ENCODE results near the gene FAM135A. TPM values are rescaled to one million over a fixed set of nuclear protein-coding genes. Genes with fewer than 3 reads are reported as not detected.

Gene FAM135A
- total and polyA plus RNA-seq, 2 donors from 2014 or later, result 8.5 to 48.4 TPM

GRCh38 chr6:70421509-70421908, 8.2 kb downstream of the FAM135A start:
- no peak for TF ChIP-seq CTCF (IDR thresholded peaks at IDR 0.05; ENCODE audit: borderline replicate concordance, extremely low read depth, insufficient read depth)

GRCh38 chr6:70423189-70424134, 10.2 kb downstream of the FAM135A start:
- no peak for TF ChIP-seq CTCF (IDR thresholded peaks at IDR 0.05; ENCODE audit: borderline replicate concordance, extremely low read depth, insufficient read depth)
- intact Hi-C loops (cut with DNase I), result no loop called here
- H3K4me3 ChIP-seq (ENCODE audit: low read length in 3 of 3), result no peak overlapping the region
- H3K27me3 ChIP-seq (ENCODE audit: control insufficient read depth, insufficient read depth, low read length), result no peaks in the 10 kb centered on the region
- H3K4me1 ChIP-seq (ENCODE audit: control insufficient read depth in 2 of 3, insufficient read depth in 2 of 3, low read depth in 1 of 3, low read length in 3 of 3), result no peaks in the 10 kb centered on the region
- no peak for FAIRE-seq
- no peak overlapping the region for H3K27ac ChIP-seq (ENCODE audit: low read depth in 2 of 2, low read length in 2 of 2)
- no peaks in the 10 kb centered on the region for H3K9me3 ChIP-seq (ENCODE audit: control insufficient read depth in 2 of 3, insufficient read depth in 1 of 3, low read length in 3 of 3)
- DNase-seq, result peak in 2 of 5 donors; percentile 40 to 51
- no peak overlapping the region for H3K9ac ChIP-seq (ENCODE audit: low read length in 3 of 3)
- H3K36me3 ChIP-seq (ENCODE audit: control insufficient read depth in 2 of 3, insufficient read depth in 3 of 3, low read length in 3 of 3), result peaks cover 0 to 6% (median 4%) of the 10 kb centered on the region in 3 donors

More at GRCh38 chr6:70421509-70421908, 8.2 kb downstream of the FAM135A start:
- FAIRE-seq (no peak), DNase-seq (no peak)
- no peaks in the 10 kb centered on the region for H3K4me1 ChIP-seq (ENCODE audit: control insufficient read depth in 2 of 3, insufficient read depth in 2 of 3, low read depth in 1 of 3, low read length in 3 of 3)
- H3K9me3 ChIP-seq (ENCODE audit: control insufficient read depth in 2 of 3, insufficient read depth in 1 of 3, low read length in 3 of 3), result no peaks in the 10 kb centered on the region
- peaks cover 2 to 3% (median 3%) of the 10 kb centered on the region in 3 donors for H3K36me3 ChIP-seq (ENCODE audit: control insufficient read depth in 2 of 3, insufficient read depth in 3 of 3, low read length in 3 of 3)
- no peaks in the 10 kb centered on the region for H3K27me3 ChIP-seq (ENCODE audit: control insufficient read depth, insufficient read depth, low read length)
- intact Hi-C loops (cut with DNase I), result no loop called here
- H3K27ac ChIP-seq (ENCODE audit: low read depth in 2 of 2, low read length in 2 of 2), result no peak overlapping the region
- H3K9ac ChIP-seq (ENCODE audit: low read length in 3 of 3), result no peak overlapping the region
- no peak overlapping the region for H3K4me3 ChIP-seq (ENCODE audit: low read length in 3 of 3)

DNA sequence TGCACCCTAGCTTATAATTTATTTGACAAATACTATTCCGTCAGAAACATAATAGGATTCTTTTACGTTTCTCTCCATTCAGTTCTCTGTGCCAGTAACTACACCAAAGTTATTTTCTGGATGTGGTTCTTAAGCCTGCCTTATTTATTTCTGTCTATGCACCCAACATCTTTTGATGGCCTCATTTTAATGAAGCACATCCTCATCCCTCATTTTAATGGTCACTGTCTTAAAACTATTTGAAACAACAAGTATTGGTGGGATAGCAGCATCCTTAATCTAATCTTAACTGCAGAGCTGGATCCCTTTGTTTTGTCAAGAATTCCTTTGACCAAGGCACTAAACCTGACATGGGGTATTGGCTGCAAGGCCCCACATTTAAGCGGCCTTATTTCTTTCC, 11.0 kb downstream of the FAM135A start:
- no peak overlapping the region for H3K9ac ChIP-seq (ENCODE audit: low read length in 3 of 3)
- no peaks in the 10 kb centered on the region for H3K27me3 ChIP-seq (ENCODE audit: control insufficient read depth, insufficient read depth, low read length)
- H3K27ac ChIP-seq (ENCODE audit: low read depth in 2 of 2, low read length in 2 of 2), result no peak overlapping the region
- FAIRE-seq (no peak), DNase-seq (peak in 2 of 5 donors; percentile 46 to 61)
- no peaks in the 10 kb centered on the region for H3K4me1 ChIP-seq (ENCODE audit: control insufficient read depth in 2 of 3, insufficient read depth in 2 of 3, low read depth in 1 of 3, low read length in 3 of 3)
- no peak overlapping the region for H3K4me3 ChIP-seq (ENCODE audit: low read length in 3 of 3)
- intact Hi-C loops (cut with DNase I), result no loop called here
- H3K36me3 ChIP-seq (ENCODE audit: control insufficient read depth in 2 of 3, insufficient read depth in 3 of 3, low read length in 3 of 3), result peaks cover 2 to 6% (median 4%) of the 10 kb centered on the region in 3 donors
- no peaks in the 10 kb centered on the region for H3K9me3 ChIP-seq (ENCODE audit: control insufficient read depth in 2 of 3, insufficient read depth in 1 of 3, low read length in 3 of 3)
- TF ChIP-seq CTCF (IDR thresholded peaks at IDR 0.05; ENCODE audit: borderline replicate concordance, extremely low read depth, insufficient read depth), result no peak
